Jurkat, Clone E6-1 (cell line): ENCODE measurements around the gene TMEM200B.
A peak's percentile ranks its signal among the peaks of the same experiment; 100 is the strongest.
"Not testable (repeated sequence)": the region's sequence is repeated elsewhere in the genome, so short reads cannot be mapped to it uniquely, and the experiment has no call there.

ENCODE experiments used
- DNase-seq: peaks from one replicate; pipeline ENCODE4 v3.0.0-alpha.2; 2011; ENCODE audit warnings: low read depth, low spot score
- H3K4me3 ChIP-seq: 2 replicates; pipeline ENCODE4 v1.5.1; 2011; ENCODE audit warnings: mild to moderate bottlenecking, low read length, control low read depth, moderate library complexity

Gene TMEM200B

GRCh38 chr1:29142714-29143113, 19.0 kb upstream of the TMEM200B start:
- DNase-seq = no peak
- no peak overlapping the region for H3K4me3 ChIP-seq

- no peak overlapping the region for H3K4me3 ChIP-seq
- DNase-seq = no peak
Observed at GRCh38 chr1:29136391-29136915, 12.8 kb upstream of the TMEM200B start.

- no peak overlapping the region for H3K4me3 ChIP-seq
- no peak for DNase-seq
Observed at GRCh38 chr1:29134695-29135028, 11.0 kb upstream of the TMEM200B start.

GRCh38 chr1:29133861-29134694, 10.4 kb upstream of the TMEM200B start:
- no peak for DNase-seq
- no peak overlapping the region for H3K4me3 ChIP-seq

- H3K4me3 ChIP-seq, DNase-seq: not testable (repeated sequence)
Observed at GRCh38 chr1:29131056-29131455, 7.4 kb upstream of the TMEM200B start.

GRCh38 chr1:29129916-29130315, 6.2 kb upstream of the TMEM200B start:
- no peak for DNase-seq
- H3K4me3 ChIP-seq = no peak overlapping the region

GRCh38 chr1:29128739-29129138, 5.0 kb upstream of the TMEM200B start:
- DNase-seq = no peak

GRCh38 chr1:29126198-29126597, 2.5 kb upstream of the TMEM200B start:
- H3K4me3 ChIP-seq = no peak overlapping the region
- DNase-seq = no peak

More at GRCh38 chr1:29128739-29129138, 5.0 kb upstream of the TMEM200B start:
- no peak overlapping the region for H3K4me3 ChIP-seq

GRCh38 chr1:29125788-29126187, 2.1 kb upstream of the TMEM200B start:
- DNase-seq = no peak
- H3K4me3 ChIP-seq = no peak overlapping the region

GRCh38 chr1:29125237-29125641, 1.5 kb upstream of the TMEM200B start:
- DNase-seq = no peak
- H3K4me3 ChIP-seq = no peak overlapping the region

- H3K4me3 ChIP-seq = peak overlapping the region; percentile 58
- DNase-seq = peak; percentile 25
Observed at GRCh38 chr1:29124366-29125236, 898 bp upstream of the TMEM200B start.

GRCh38 chr1:29123053-29123886, 433 bp downstream of the TMEM200B start:
- no peak overlapping the region for H3K4me3 ChIP-seq

GRCh38 chr1:29122682-29123052, 1.0 kb downstream of the TMEM200B start:
- no peak for DNase-seq
- H3K4me3 ChIP-seq = no peak overlapping the region

More at GRCh38 chr1:29123053-29123886, 433 bp downstream of the TMEM200B start:
- no peak for DNase-seq

GRCh38 chr1:29121936-29122681, 1.6 kb downstream of the TMEM200B start:
- no peak for DNase-seq
- no peak overlapping the region for H3K4me3 ChIP-seq

GRCh38 chr1:29121516-29121935, 2.2 kb downstream of the TMEM200B start:
- H3K4me3 ChIP-seq = no peak overlapping the region
- DNase-seq = no peak

- DNase-seq = peak; percentile 59
- no peak overlapping the region for H3K4me3 ChIP-seq
Observed at GRCh38 chr1:29120947-29121485, 2.7 kb downstream of the TMEM200B start.

GRCh38 chr1:29120367-29120766, 3.3 kb downstream of the TMEM200B start:
- H3K4me3 ChIP-seq = no peak overlapping the region
- DNase-seq = no peak
